H9 (cell line): Measurements from ENCODE around the gene SLC9A5. TPM values are rescaled to one million over a fixed set of nuclear protein-coding genes. Genes with fewer than 3 reads are reported as not detected.

Experiments used
- DNase-seq: peaks from one replicate; pipeline ENCODE4 v3.0.0-alpha.2; 2017
- H2AFZ ChIP-seq: one replicate; pipeline ENCODE4 v1.6.1; 2013; ENCODE audit warnings: mild to moderate bottlenecking, low read length, control low read depth, moderate library complexity
- H2AK5ac ChIP-seq: 2 replicates; pipeline ENCODE4 v1.6.1; 2013; ENCODE audit warnings: low read length, control low read depth, mixed read lengths; ENCODE audit not compliant: insufficient read length
- H2BK120ac ChIP-seq: one replicate; pipeline ENCODE4 v1.6.1; 2013; ENCODE audit warnings: low read depth, mild to moderate bottlenecking, low read length, control low read depth, inconsistent platforms; ENCODE audit not compliant: poor library complexity, severe bottlenecking
- H2BK12ac ChIP-seq: 2 replicates; pipeline ENCODE4 v1.6.1; 2013; ENCODE audit warnings: low read length, control low read depth, mixed read lengths, low read depth; ENCODE audit not compliant: insufficient read length
- H2BK15ac ChIP-seq: 2 replicates; pipeline ENCODE4 v1.6.1; 2013; ENCODE audit warnings: low read depth, low read length, control low read depth
- H2BK20ac ChIP-seq: one replicate; pipeline ENCODE4 v1.6.1; 2013; ENCODE audit warnings: low read depth, mild to moderate bottlenecking, low read length, control low read depth, inconsistent platforms; ENCODE audit not compliant: poor library complexity, severe bottlenecking
- H2BK5ac ChIP-seq: 2 replicates; pipeline ENCODE4 v1.6.1; 2013; ENCODE audit warnings: low read length, control low read depth, mixed read lengths; ENCODE audit not compliant: insufficient read length
- H3K14ac ChIP-seq: 2 replicates; pipeline ENCODE4 v1.6.1; 2013; ENCODE audit warnings: low read length, control low read depth; ENCODE audit not compliant: insufficient read depth
- H3K18ac ChIP-seq: 2 replicates; pipeline ENCODE4 v1.6.1; 2013; ENCODE audit warnings: low read depth, mild to moderate bottlenecking, mixed read lengths, low read length, control low read depth; ENCODE audit not compliant: insufficient read length
- H3K23ac ChIP-seq: 2 replicates; pipeline ENCODE4 v1.6.1; 2013; ENCODE audit warnings: low read length, control low read depth, mixed read lengths, low read depth; ENCODE audit not compliant: insufficient read length
- H3K23me2 ChIP-seq: 2 replicates; pipeline ENCODE4 v1.6.1; 2013; ENCODE audit warnings: low read depth, mild to moderate bottlenecking, mixed read lengths, low read length, control low read depth; ENCODE audit not compliant: insufficient read length, poor library complexity, severe bottlenecking
- H3K27ac ChIP-seq: 2 replicates; pipeline ENCODE4 v1.5.1; 2013; ENCODE audit warnings: low read length, control low read depth, mixed read lengths, low read depth; ENCODE audit not compliant: insufficient read length
- H3K27me3 ChIP-seq: 2 replicates; pipeline ENCODE4 v1.6.1; 2013; ENCODE audit warnings: low read length, control low read depth, inconsistent platforms; ENCODE audit not compliant: insufficient read depth
- H3K4ac ChIP-seq: 2 replicates; pipeline ENCODE4 v1.6.1; 2013; ENCODE audit warnings: low read depth, mild to moderate bottlenecking, control low read depth, inconsistent platforms, low read length, moderate library complexity
- H3K4me1 ChIP-seq: 2 replicates; pipeline ENCODE4 v1.6.1; 2013; ENCODE audit warnings: low read length, control low read depth, inconsistent platforms; ENCODE audit not compliant: insufficient read depth
- H3K4me2 ChIP-seq: 2 replicates; pipeline ENCODE4 v1.6.1; 2013; ENCODE audit warnings: low read length, control low read depth, mixed read lengths; ENCODE audit not compliant: insufficient read length, insufficient read depth
- H3K56ac ChIP-seq: 2 replicates; pipeline ENCODE4 v1.6.1; 2013; ENCODE audit warnings: low read depth, mild to moderate bottlenecking, mixed read lengths, low read length, control low read depth; ENCODE audit not compliant: insufficient read length
- H3K79me1 ChIP-seq: 2 replicates; pipeline ENCODE4 v1.6.1; 2013; ENCODE audit warnings: low read depth, mild to moderate bottlenecking, moderate library complexity, low read length, control low read depth, inconsistent platforms; ENCODE audit not compliant: insufficient read depth, poor library complexity, severe bottlenecking
- H3K79me2 ChIP-seq: 2 replicates; pipeline ENCODE4 v1.6.1; 2013; ENCODE audit warnings: low read length, control low read depth, inconsistent platforms; ENCODE audit not compliant: insufficient read depth
- H3K9ac ChIP-seq: 2 replicates; pipeline ENCODE4 v1.6.1; 2013; ENCODE audit warnings: low read length, control low read depth, mixed read lengths; ENCODE audit not compliant: insufficient read length; ENCODE audit errors: extremely low read depth
- H3K9me3 ChIP-seq: one replicate; pipeline ENCODE4 v1.6.1; 2013; ENCODE audit warnings: low read depth, low read length, inconsistent platforms; ENCODE audit not compliant: control insufficient read depth
- H3T11ph ChIP-seq: one replicate; pipeline ENCODE4 v1.6.1; 2013; ENCODE audit warnings: mild to moderate bottlenecking, low read length, control low read depth, inconsistent platforms
- H4K20me1 ChIP-seq: one replicate; pipeline ENCODE4 v1.6.1; 2013; ENCODE audit not compliant: control insufficient read depth, insufficient read length, insufficient read depth
- H4K5ac ChIP-seq: 2 replicates; pipeline ENCODE4 v1.6.1; 2013; ENCODE audit warnings: low read depth, mild to moderate bottlenecking, mixed read lengths, low read length, control low read depth; ENCODE audit not compliant: insufficient read length
- H4K8ac ChIP-seq: replicated peaks from 2 replicates; pipeline ENCODE4 v1.6.1; 2013; ENCODE audit warnings: low read length, control low read depth, mixed read lengths, low read depth; ENCODE audit not compliant: insufficient read length
- H4K91ac ChIP-seq: 2 replicates; pipeline ENCODE4 v1.6.1; 2013; ENCODE audit warnings: low read depth, mild to moderate bottlenecking, moderate library complexity, mixed read lengths, low read length, control low read depth; ENCODE audit not compliant: insufficient read length
- H3K27ac Mint-ChIP-seq, 3 experiments: 2 replicates in 2 of 3; 3 replicates in 1 of 3; pipeline ENCODE4 v1.8.0; 2020 to 2021; ENCODE audit warnings: mixed read lengths in 3 of 3, mild to moderate bottlenecking in 1 of 3, moderate library complexity in 1 of 3
- H3K27me3 Mint-ChIP-seq: 2 replicates; pipeline ENCODE4 v1.8.0; 2021; ENCODE audit warnings: low read depth, mild to moderate bottlenecking, moderate library complexity, mixed read lengths
- H3K36me3 Mint-ChIP-seq, 3 experiments: 2 replicates in 2 of 3; 3 replicates in 1 of 3; pipeline ENCODE4 v1.8.0; 2020 to 2021; ENCODE audit warnings: low read depth in 3 of 3, mixed read lengths in 3 of 3; ENCODE audit not compliant: insufficient read depth in 1 of 3
- H3K4me1 Mint-ChIP-seq, 2 experiments: 2 replicates each; pipeline ENCODE4 v1.8.0; 2020; ENCODE audit warnings: mixed read lengths in 2 of 2
- H3K4me3 Mint-ChIP-seq, 2 experiments: 2 replicates in 1 of 2; 3 replicates in 1 of 2; pipeline ENCODE4 v1.8.0; 2020 to 2021; ENCODE audit warnings: mild to moderate bottlenecking in 2 of 2, mixed read lengths in 2 of 2, moderate library complexity in 1 of 2
- H3K9me3 Mint-ChIP-seq, 2 experiments: 2 replicates in 1 of 2; 3 replicates in 1 of 2; pipeline ENCODE4 v1.8.0; 2020; ENCODE audit warnings: mild to moderate bottlenecking in 2 of 2, mixed read lengths in 2 of 2, moderate library complexity in 1 of 2
- CTCF ChIP-seq: fragments of 200-600 bp; sonication (generic); conservative IDR thresholded peaks from 3 replicates; pipeline ENCODE4 v1.8.0; 2021; ENCODE audit warnings: antibody characterized with exemption, mild to moderate bottlenecking
- WGBS: extraction: QIAGEN DNeasy Blood & Tissue Kit; methylation state at CpG from one replicate; pipeline ENCODE4 v1.1.7; 2013; ENCODE audit warnings: missing lambda C conversion rate, low lambda C conversion rate, mixed read lengths; ENCODE audit not compliant: insufficient read length; ENCODE audit errors: extremely low coverage; 5-methylcytosine and 5-hydroxymethylcytosine counted together
- total RNA-seq: library from RNA; stranded (reverse); gene quantifications from 2 replicates; pipeline ENCODE4 v1.2.1, GENCODE V29; 2021

The SLC9A5 gene
- total RNA-seq, 1 experiment from 2014 or later, result 9.1 TPM

- Histone ChIP-seq H2BK120ac (no peak overlapping the region), H2AFZ (no peak overlapping the region), H3K4me2 (no peak overlapping the region), H2BK20ac (no peak overlapping the region), H4K5ac (no peak overlapping the region), H3K79me2 (no peaks in the 10 kb centered on the region), H2BK5ac (no peak overlapping the region), H3K27ac (no peak overlapping the region), H3K23ac (no peak overlapping the region), H3K27me3 (no peaks in the 10 kb centered on the region; the same call in 1 of the 2 replicates), H3T11ph (no peak overlapping the region), H4K91ac (no peak overlapping the region), H3K18ac (no peak overlapping the region), H3K9ac (no peak overlapping the region), H4K8ac (no peak overlapping the region), H3K4ac (no peak overlapping the region), H4K20me1 (no peaks in the 10 kb centered on the region), H2AK5ac (no peak overlapping the region), H3K23me2 (no peaks in the 10 kb centered on the region), H2BK12ac (no peak overlapping the region), H3K79me1 (no peaks in the 10 kb centered on the region), H3K14ac (no peak overlapping the region), H2BK15ac (no peak overlapping the region), H3K4me1 (no peaks in the 10 kb centered on the region), H3K56ac (no peak overlapping the region), H3K9me3 (no peaks in the 10 kb centered on the region)
- TF ChIP-seq CTCF, result no peak
- H3K9me3 Mint-ChIP-seq, result no peaks in the 10 kb centered on the region
- no peaks in the 10 kb centered on the region for H3K4me1 Mint-ChIP-seq
- no peak overlapping the region for H3K4me3 Mint-ChIP-seq
- H3K27ac Mint-ChIP-seq, result peak overlapping the region in 1 of 3 experiments; percentile 5; a peak in 1 of 7 replicates
- WGBS, result no CpG with 5 or more reads among the region's 5 CpGs
- no peaks in the 10 kb centered on the region for H3K36me3 Mint-ChIP-seq
- peak; percentile 56 for DNase-seq
- peaks cover 56% of the 10 kb centered on the region for H3K27me3 Mint-ChIP-seq
These were observed 33.1 kb upstream of the SLC9A5 start for GRCh38 chr16:67215706-67216105.
